WERI-Rb-1 (cell line): ENCODE results near the gene ZAP70.

ENCODE experiments used
- DNase-seq: peaks from one replicate; pipeline ENCODE4 v3.0.0-alpha.2; 2020
- H3K27ac ChIP-seq: fragments of 250-450 bp; sonication (Bioruptor Pico); 2 replicates; pipeline ENCODE4 v1.5.1; 2020; ENCODE audit warnings: mild to moderate bottlenecking, moderate library complexity
- H3K27me3 ChIP-seq: fragments of 250-450 bp; sonication (Bioruptor Pico); 2 replicates; pipeline ENCODE4 v1.5.1; 2021; ENCODE audit warnings: mild to moderate bottlenecking, low read depth, moderate library complexity; ENCODE audit not compliant: insufficient read depth, severe bottlenecking
- H3K36me3 ChIP-seq: fragments of 250-450 bp; sonication (Bioruptor Pico); 2 replicates; pipeline ENCODE4 v1.5.1; 2020; ENCODE audit warnings: mild to moderate bottlenecking, moderate library complexity
- H3K4me3 ChIP-seq: 2 replicates; pipeline ENCODE4 v1.5.1; 2011; ENCODE audit warnings: low read depth, mild to moderate bottlenecking, control low read depth, low read length
- H3K9me3 ChIP-seq: fragments of 250-450 bp; sonication (Bioruptor Pico); 2 replicates; pipeline ENCODE4 v1.5.1; 2021; ENCODE audit warnings: mild to moderate bottlenecking, moderate library complexity; ENCODE audit not compliant: severe bottlenecking
- CTCF ChIP-seq: IDR thresholded peaks from 2 replicates; pipeline ENCODE4 v1.5.1; 2011; ENCODE audit warnings: low read depth, mild to moderate bottlenecking, control low read depth, inconsistent platforms, low read length

The ZAP70 gene

GRCh38 chr2:97712693-97713295 lies 582 bp upstream of the ZAP70 start:
- no peak for TF ChIP-seq CTCF
- Histone ChIP-seq H3K27ac (no peak overlapping the region), H3K36me3 (no peaks in the 10 kb centered on the region), H3K27me3 (no peaks in the 10 kb centered on the region), H3K4me3 (no peak overlapping the region), H3K9me3 (no peaks in the 10 kb centered on the region)
- DNase-seq = no peak

GRCh38 chr2:97714084-97714949 lies 941 bp downstream of the ZAP70 start:
- Histone ChIP-seq H3K27me3 (no peaks in the 10 kb centered on the region), H3K4me3 (no peak overlapping the region), H3K27ac (no peak overlapping the region), H3K36me3 (no peaks in the 10 kb centered on the region), H3K9me3 (no peaks in the 10 kb centered on the region)
- TF ChIP-seq CTCF = no peak
- peak; percentile 1 for DNase-seq

DNA sequence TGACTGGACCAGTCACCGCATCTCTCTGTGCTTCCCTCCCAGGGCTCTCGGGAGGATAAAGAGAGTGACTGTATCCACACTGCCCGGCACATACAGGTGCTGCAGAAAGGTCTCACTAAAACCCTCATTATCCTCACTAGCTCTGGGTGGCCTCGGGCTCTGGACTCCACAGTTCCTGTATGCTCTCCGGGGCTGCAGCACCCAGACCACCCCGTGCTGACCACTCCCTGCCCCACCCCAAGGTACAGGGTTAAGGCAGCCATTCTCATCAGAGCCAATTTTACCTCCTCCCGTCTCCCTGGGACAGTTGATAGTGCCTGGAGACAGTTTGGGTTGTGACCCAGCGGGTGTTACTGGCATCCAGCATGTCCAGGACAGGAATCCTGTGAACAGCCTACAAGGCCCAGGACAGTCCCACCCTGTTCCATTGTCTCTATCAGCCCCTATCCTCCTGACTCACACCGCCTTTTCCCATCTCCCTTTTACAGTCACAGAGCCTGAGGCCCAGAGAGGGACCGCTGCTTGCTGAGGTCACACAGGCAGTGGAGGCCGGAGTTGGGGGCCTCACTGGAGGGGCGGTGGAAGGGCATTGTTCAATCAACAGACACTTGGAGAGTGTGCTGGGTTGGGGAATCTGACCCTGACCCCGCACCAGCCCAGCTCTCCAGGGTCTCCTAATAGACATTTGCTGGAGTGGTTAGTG lies 1.7 kb downstream of the ZAP70 start:
- TF ChIP-seq CTCF = no peak
- no peak overlapping the region for H3K4me3 ChIP-seq

GRCh38 chr2:97715951-97716694 lies 2.7 kb downstream of the ZAP70 start:
- Histone ChIP-seq H3K9me3 (no peaks in the 10 kb centered on the region), H3K27ac (no peak overlapping the region), H3K4me3 (no peak overlapping the region), H3K27me3 (no peaks in the 10 kb centered on the region), H3K36me3 (no peaks in the 10 kb centered on the region)
- no peak for DNase-seq
- no peak for TF ChIP-seq CTCF

More for the DNA sequence above, 1.7 kb downstream of the ZAP70 start:
- no peaks in the 10 kb centered on the region for H3K27me3 ChIP-seq
- no peaks in the 10 kb centered on the region for H3K9me3 ChIP-seq
- H3K36me3 ChIP-seq = no peaks in the 10 kb centered on the region
- H3K27ac ChIP-seq = no peak overlapping the region
- DNase-seq = no peak

DNA sequence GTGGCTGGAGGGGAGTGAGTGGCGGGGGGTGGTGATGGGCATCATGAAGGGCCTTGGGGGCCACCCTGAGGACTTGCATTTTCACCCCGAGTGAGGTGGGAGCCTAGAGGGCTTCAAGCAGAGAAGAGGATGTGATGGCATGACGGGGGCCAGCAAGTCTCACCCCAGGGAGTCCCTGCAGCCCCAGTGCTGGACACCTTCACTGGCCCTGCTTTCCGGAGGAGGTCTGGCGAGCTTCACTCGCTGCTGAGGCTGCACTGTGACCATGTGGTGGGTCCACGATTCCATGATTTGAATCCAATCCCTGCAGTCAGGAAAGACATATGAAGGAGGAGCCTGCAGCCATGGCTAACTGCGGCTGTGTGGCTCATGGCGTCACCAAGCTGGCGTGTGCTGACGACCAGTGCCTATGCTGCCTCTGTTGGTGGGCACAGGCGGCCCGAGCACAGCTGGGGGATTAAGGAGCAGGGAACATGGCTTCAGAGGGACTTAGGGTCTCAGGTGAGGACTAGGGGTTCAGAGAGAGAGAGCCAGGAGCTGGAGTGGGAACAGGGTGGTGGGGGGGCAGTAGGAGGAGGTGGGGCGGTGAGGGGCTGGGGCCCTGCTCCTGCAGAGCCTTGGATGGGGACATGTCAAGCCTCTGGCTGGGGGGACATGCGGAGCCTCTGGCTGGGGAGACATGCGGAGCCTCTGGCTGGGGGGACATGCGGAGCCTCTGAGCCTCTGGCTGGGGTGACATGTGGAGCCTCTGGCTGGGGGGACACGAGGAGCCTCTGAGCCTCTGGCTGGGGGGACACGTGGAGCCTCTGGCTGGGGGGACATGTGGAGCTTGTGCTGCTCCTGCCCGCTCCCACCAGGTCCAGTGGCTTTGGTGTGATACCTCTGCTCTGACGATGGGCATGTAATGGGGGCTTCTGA lies 3.6 kb downstream of the ZAP70 start:
- DNase-seq = no peak
- no peaks in the 10 kb centered on the region for H3K9me3 ChIP-seq
- no peaks in the 10 kb centered on the region for H3K36me3 ChIP-seq
- H3K27me3 ChIP-seq = no peaks in the 10 kb centered on the region
- no peak overlapping the region for H3K4me3 ChIP-seq
- no peak for TF ChIP-seq CTCF
- no peak overlapping the region for H3K27ac ChIP-seq
